Stimulated activated CD4-positive, alpha-beta T cell treated with anti-CD3 and anti-CD28 coated beads, Interleukin-4, amount 100 ng/mL, for 1 hour (primary cell): ENCODE data around the gene C2orf69.

ENCODE experiments used
- DNase-seq: peaks from one replicate; pipeline ENCODE4 v3.0.0-alpha.2; 2020

C2orf69 gene

DNA sequence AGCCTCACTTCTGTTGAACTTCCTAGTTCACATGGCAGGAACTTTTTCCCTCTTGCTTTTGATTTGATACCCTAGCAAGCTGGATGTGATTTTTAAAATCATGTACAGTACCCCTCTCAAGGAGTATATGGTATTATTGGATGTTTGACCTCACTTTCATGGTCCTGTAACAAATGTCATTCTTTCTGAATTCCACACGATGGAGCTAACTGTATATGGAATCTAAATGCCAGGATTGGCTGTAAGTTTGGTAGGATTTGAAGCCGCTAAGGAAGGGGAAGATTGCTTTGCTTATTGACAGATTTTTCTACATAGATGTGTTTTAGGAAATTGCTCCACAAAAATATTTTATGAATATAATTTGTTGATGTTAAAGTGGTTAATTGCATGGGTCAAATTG lies 62.6 kb downstream of the C2orf69 start:
- no peak for DNase-seq

DNA sequence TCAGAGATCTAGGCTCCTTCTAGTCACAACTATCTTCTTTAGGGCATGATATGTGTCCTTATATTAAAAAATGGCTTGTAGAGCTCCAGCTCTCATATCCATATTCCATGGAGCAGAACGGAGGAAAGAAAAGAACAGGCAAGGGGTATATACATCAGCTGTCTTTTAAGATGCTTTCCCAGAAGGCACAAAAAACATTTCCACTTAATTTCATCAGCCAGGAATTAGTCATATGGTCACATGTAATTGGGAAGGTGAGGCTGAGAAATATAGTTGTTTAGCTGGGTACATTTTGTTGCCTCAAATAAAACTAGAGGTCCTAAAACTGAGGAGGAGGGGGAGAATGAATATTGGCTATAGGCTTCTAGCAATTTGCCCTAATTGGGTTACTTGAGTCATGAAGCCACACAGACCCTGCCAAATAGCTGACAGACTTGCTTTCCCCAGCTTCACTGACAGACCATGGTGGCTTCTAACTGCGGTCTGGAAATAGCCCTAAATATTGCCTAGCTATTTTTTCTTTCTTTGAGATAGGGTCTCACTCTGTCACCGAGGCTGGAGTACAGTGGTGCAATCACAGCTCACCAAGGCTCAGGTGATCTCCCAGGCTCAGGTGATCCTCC lies 64.3 kb downstream of the C2orf69 start:
- DNase-seq = no peak
